Stimulated activated CD8-positive, alpha-beta memory T cell treated with anti-CD3 and anti-CD28 coated beads, Interleukin-4, amount 100 ng/mL, for 1 hour (primary cell): ENCODE measurements around the gene PHF3.
"Not testable (repeated sequence)": the region's sequence is repeated elsewhere in the genome, so short reads cannot be mapped to it uniquely, and the experiment has no call there.

Source experiments
- DNase-seq, 2 donors: peaks; one replicate each; pipeline ENCODE4 v3.0.0-alpha.2; 2020; ENCODE audit warnings: low read depth in 2 of 2, low spot score in 1 of 2

The PHF3 gene

GRCh38 chr6:63705707-63706106 lies 70.1 kb downstream of the PHF3 start:
- no peak for DNase-seq

DNA sequence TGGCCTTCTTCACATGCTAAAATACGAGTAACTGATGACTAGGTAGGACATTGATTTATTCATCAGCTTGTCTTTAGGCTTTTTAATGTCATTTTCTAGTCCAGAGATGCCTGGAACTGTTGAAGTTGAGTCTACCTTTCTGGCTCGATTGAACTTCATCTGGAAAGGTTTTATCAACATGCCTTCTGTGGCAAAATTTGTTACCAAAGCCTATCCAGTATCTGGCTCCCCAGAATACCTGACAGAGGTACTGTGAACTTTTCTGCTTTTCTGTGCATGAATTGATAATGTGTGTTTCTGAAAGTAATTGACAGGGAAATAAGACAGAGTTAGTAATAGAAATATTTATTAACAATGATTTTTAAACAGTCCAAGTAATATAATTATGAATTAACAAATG lies 71.0 kb downstream of the PHF3 start:
- DNase-seq: no peak

DNA sequence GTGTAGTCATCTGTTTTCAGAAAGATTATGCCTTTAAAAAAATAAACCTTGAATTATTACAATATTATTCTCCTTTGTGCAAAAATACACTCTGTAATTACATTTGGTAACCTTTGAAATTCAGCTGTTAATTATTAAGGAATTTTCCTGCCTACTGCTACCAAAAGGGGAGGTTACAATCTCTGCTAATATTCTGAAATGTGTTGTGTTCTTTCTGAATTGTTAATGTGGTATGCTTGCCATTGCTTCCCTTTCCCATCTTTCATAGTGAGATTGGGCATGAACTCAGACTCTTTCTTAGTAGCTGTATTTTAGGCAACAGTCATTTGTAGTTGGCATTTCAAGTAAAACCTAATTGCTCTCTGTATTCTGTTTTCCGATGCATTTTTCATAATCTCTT lies 73.0 kb downstream of the PHF3 start:
- DNase-seq: no peak

GRCh38 chr6:63709148-63709547 lies 73.5 kb downstream of the PHF3 start:
- no peak for DNase-seq

DNA sequence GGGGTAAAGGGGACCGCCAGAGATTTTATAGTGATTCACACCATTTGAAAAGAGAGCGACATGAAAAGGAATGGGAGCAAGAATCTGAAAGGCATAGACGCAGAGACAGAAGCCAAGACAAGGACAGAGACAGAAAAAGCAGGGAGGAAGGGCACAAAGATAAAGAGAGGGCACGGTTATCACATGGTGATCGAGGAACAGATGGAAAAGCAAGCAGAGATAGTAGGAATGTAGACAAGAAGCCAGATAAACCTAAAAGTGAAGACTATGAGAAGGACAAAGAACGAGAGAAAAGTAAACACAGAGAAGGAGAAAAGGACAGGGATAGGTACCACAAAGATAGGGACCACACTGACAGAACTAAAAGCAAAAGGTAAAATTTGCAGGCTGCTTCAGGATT lies 77.7 kb downstream of the PHF3 start:
- DNase-seq: no peak

GRCh38 chr6:63714091-63714490 lies 78.5 kb downstream of the PHF3 start:
- DNase-seq: no peak

- no peak for DNase-seq
Measured at GRCh38 chr6:63716169-63716568, 80.6 kb downstream of the PHF3 start.

DNA sequence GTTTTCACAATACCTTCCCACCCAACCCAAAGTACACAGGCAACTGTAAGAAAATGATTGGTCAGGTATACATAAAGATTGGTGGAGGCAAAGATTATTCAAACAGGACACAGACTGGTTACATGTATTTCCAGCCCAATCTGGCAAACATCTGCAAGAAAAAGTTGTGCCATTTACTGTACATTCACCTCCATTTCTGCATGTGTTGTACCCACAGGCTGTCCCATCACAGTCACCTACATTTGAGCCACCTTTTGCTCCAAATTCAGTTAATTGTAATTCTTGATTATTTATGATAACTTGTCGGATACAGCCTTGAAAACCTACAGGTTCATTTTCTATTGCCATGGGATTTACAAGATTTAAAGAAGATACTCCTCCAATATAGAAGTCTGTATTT lies 85.6 kb downstream of the PHF3 start:
- no peak for DNase-seq

DNA sequence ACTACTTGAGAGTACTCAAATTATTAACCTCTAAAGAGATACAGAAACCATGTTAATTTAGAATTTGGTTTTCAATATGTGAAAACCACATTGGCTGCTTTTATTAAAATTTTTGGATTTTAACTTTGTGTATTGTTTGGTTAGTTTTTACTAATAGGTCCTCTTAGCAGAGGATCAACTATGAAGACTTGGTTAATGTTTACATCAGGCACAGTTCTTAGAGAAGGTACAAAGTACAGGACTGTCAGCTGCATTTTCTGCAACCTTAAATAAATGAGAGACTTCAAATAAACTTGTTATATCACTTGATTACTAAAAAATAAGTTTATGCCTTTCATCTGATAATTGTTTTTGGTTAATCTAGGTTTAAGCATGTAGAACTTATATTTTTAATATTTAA lies 89.1 kb downstream of the PHF3 start:
- DNase-seq: no peak

- DNase-seq: no peak
Measured at GRCh38 chr6:63730311-63730710, 94.7 kb downstream of the PHF3 start.

DNA sequence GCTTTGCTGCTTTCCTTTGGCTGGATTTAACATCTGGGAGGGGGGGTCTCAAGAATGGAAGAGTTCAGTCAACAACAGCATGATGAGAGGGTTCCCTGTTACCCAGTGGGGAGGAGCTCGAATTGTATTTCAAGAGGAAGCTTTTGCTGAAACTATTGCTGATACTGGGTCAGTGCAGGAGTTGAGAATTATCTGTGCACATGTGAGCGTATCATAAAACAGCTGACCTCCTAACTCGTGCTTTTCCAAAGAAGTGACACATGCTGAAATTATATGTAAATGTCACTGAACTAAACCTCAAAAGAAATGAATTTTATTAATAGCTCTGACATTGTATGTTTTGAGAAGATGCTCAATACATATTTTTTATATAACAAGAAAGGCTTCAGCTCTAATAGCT lies 96.3 kb downstream of the PHF3 start:
- DNase-seq: no peak

GRCh38 chr6:63732336-63732735 lies 96.7 kb downstream of the PHF3 start:
- DNase-seq: no peak

DNA sequence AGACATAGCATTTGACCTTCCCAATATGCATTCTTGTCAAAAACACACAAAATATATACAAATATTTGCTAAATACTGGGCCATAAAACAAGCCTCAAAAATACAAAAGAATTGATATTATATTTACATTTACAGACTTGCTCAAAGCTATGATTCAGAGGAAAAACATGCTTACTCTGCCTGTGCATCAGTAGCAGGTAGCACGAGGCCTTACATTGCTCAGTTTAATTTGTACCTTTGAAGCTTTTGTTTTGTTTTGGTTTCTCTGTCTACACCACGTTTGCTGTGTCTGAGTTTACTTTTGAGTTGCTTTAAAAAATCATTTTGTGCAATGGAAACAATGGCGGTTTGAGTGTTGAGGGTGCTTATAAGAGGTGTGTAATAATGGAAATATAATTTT lies 99.3 kb downstream of the PHF3 start:
- no peak for DNase-seq

GRCh38 chr6:63738190-63738589 lies 102.6 kb downstream of the PHF3 start:
- not testable (repeated sequence) for DNase-seq

DNA sequence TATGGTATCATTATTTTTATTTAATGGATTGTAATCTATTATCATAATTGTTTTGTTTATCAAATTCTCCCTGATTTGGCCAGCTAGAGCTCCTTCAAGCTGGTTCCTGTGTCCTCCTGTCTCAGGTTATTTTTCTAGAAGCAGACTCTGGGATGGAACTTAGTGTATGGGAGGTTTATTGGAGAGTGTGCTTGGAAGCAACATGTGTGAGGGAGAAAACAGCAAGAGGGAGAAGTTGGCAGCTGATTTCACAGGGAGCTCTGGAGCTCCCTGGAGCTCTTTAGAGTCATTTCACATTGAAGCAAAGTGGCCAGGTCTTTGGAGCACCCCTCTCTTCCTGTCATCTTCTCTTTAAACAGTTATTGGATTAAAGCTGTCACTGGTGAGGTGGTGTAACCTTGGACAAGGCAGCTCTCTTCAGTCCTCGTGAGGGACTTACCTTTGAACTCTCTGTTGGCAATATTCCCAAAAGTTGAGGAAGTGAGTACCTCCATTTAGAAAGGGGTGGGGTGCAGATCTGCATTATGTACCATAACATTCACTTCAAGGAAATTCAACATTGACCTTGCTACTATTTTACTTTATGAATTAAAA lies 103.6 kb downstream of the PHF3 start:
- no peak for DNase-seq

DNA sequence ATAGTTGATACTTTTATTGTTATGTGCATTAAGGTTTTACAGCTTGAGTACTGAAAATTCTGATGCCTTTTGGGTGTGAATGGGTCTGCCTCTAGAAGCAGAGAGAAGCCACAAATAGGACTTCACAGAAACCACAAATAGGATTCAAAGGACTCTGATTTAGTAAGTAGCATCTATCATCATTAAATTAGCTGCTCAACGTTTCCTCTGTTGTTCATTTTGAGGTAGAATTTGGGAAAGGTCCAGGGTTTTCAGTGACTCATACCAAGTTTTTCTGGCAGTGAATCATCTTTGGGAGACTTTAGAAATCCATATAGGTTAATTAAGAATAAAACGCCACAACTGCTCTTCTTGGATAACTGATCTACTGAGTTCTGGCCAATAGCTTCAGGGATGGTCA lies 105.1 kb downstream of the PHF3 start:
- no peak for DNase-seq

- DNase-seq: no peak
Measured at GRCh38 chr6:63742060-63742459, 106.5 kb downstream of the PHF3 start.

DNA sequence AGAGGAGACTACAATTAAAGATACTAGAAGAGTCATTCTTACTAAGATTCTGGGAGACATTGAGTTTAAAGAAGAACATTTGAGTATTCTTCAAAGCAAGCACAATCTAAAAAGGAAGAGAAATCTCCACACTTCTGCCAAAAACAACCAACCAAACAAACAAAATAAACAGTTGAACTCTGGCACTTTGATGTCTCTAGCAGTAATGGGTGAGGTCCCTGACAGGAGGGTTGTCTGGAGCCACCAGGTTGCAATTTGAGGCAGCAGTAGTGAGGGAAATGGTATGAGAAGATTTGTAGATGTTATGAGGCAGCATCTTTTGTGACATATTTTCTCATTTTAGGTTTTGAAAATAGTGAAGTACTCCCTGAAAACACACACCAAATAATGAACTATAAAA lies 108.1 kb downstream of the PHF3 start:
- DNase-seq: no peak

DNA sequence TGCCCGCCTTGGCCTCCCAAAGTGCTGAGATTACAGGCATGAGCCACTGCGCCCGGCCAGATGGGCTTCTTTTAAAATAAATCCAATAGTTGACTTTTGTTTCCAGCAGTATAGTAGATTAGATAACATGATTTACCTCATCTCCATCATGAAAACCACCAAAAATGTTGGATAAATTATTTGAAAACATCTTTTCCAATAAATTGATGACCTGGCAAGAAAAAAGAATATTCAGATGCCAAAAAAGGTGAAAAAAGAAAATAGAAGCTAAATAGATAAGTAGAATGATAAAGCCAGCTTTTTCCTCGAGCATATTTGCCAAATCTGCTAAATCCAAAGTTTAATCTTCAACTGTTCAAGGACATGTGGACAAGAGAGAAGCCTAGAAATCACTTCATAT lies 109.2 kb downstream of the PHF3 start:
- DNase-seq: no peak

DNA sequence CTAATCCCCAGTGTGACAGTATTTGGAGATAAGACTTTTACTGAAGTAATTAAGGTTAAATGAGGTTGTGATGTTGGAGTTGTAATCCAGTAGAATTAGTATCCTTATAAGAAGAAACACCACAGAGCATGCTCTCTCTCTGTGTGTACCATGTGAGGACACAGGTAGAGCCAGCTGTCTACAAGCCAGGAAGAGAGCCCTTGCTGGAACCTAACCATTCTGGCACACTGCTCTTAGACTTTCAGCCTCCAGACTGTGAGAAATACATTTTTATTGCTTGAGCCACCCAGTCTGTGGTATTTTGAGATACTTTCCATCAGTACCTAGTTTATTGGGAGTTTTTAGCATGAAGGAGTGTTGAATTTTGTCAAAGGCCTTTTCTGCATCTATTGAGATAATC lies 110.2 kb downstream of the PHF3 start:
- no peak for DNase-seq

- no peak for DNase-seq
Measured at GRCh38 chr6:63750400-63750799, 114.8 kb downstream of the PHF3 start.

DNA sequence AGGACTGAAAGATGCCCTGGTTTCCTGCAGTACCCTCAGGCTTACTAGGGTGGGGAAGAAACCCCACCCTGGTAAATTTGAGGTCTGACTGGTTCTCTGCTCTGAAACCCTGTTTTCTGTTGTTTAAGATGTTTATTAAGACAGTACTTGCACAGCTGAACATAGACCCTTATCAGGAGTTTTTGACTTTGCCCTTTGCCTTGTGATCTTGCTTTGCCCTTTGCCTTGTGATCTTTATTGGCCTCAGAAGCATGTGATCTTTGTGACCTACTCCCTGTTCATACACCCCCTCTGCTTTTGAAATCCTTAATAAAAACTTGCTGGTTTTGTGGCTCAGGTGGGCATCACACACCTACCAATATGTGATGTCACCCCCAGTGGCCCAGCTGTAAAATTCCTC lies 121.7 kb downstream of the PHF3 start:
- DNase-seq: not testable (repeated sequence)

DNA sequence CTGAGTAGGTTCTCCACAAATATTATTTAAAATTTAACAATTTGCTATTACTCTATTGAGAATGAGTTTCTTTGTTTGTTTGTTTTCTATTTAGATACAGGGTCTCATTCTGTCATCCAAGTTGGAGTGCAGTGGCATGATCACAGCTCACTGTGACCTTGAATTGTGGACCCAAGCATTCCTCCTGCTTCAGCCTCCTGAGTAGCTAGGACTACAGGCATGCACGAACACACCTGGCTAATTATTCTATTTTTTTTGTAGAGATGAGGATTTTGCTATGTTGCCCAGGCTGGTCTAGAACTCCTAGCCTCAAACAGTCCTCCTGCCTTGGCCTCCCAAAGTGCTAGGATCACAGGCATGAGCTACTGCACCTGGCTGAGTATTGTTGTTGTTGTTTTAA lies 122.2 kb downstream of the PHF3 start:
- DNase-seq: no peak

DNA sequence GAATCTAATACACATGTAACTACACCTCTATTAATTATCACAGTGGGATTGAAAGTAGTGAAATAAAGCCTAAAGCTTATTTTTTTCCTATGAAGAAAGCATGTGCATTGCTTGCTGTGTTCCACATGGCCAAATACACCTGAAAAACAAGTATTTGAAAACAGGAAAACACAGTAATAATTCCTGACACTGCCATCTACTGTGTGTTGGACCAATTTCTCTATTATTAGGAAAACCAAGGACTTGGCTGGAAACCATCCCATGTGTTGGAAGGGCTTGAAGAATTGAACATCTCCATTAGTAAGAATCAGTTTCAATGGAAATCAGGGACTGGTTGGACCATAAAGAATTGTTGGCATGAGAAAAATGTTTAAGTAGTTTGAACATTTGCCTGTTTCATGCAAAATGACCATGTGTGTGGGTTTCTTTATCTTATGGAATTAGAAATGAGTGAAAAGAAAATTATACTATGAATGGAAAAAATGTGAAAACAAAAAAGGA lies 124.1 kb downstream of the PHF3 start:
- DNase-seq: no peak
